ENCODE results near the gene STOX2. TPM values are rescaled to one million over a fixed set of nuclear protein-coding genes. Genes with fewer than 3 reads are reported as not detected.

Gene STOX2
- total and polyA plus RNA-seq, 12 donors: 2.2 to 25.5 (median 13.7) TPM

DNA sequence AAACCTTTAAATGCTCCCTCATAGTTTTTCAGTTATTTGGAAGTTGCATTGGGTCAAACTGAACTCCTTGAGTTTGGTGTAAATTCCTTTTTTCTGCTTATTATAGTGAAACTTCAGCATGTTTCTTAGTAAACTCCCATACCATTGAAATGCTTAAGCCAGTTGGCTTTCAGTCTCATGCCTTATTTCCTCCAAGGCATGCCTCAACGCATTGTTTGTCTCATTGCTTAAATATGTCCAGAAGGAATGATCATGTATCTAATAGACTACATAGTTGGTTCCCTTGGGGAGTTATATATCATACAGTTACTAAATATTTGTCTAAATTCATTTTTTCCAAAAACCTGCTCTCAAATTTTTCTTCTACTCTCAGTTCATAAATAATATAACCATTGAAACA lies 114.0 kb downstream of the STOX2 start:
- ATAC-seq: no peak
- Histone ChIP-seq H3K36me3 (peaks cover 0 to 25% (median 0%) of the 10 kb centered on the region in 9 donors), H3K4me3 (no peak overlapping the region), H3K27ac (peak overlapping the region in 1 of 10 donors; percentile 71), H3K4me1 (peaks cover 0 to 26% (median 7%) of the 10 kb centered on the region in 9 donors), H3K27me3 (no peaks in the 10 kb centered on the region), H3K9me3 (no peaks in the 10 kb centered on the region)
- intact Hi-C loops (cut with DNase I): no loop called here
- DNase-seq: no peak
- WGBS, 2 donors: 62 to 69% methylated on average over 1 of the region's 1 CpG
- TF ChIP-seq, protein P1, sequence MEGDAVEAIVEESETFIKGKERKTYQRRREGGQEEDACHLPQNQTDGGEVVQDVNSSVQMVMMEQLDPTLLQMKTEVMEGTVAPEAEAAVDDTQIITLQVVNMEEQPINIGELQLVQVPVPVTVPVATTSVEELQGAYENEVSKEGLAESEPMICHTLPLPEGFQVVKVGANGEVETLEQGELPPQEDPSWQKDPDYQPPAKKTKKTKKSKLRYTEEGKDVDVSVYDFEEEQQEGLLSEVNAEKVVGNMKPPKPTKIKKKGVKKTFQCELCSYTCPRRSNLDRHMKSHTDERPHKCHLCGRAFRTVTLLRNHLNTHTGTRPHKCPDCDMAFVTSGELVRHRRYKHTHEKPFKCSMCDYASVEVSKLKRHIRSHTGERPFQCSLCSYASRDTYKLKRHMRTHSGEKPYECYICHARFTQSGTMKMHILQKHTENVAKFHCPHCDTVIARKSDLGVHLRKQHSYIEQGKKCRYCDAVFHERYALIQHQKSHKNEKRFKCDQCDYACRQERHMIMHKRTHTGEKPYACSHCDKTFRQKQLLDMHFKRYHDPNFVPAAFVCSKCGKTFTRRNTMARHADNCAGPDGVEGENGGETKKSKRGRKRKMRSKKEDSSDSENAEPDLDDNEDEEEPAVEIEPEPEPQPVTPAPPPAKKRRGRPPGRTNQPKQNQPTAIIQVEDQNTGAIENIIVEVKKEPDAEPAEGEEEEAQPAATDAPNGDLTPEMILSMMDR (IDR thresholded peaks at IDR 0.05): no peak

DNA sequence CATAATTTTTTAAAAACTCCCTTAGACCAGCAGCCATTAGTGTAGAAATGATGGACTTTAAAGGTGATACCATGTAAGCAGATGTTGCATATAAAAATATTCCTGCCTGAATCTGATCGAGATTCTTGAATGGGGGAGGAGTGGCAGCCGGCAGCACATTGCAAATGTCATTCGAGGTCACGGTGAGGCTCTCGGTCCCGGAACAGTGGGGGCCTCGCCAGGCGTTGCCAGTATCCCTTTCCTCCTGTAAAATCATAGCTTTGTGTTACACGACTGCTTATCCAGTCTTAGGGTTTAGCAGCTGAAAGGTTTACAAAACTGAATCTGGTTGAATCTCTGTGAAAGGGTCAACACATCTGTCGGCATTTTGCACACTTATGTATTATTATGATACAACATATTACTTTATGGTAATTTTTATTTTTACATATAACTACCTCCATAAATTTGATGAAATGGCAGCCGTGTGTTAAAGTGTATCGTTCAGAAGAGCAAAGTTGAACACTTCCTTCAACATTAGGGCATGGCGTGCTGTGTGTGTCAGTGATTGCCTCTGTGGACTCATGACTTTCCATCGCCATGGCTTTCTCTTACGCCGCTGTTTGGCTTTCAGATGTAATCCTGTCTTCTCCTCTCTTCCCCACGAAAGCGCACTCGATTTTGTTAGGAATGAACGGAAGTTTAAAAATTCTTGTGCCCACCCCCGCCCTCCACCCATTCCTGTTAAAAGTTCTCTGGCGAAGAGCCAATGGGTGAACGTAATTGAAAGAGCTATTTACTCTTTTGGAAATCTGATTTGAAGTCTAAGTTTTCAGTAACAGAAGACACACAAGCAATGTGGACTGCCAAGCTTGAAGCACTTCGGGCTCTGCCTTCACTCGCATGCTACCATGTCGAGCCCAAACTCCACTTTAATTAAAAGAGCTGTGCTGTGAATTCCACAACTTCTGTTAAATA lies 114.8 kb downstream of the STOX2 start:
- peak in 1 of 2 donors; percentile 22 for DNase-seq
- H3K4me1 ChIP-seq: peaks cover 0 to 26% (median 7%) of the 10 kb centered on the region in 9 donors
- intact Hi-C loops (cut with DNase I): no loop called here
- peak in 7 of 8 donors; percentile 23 to 62 (median 51) for ATAC-seq
- WGBS, 2 donors: 60% methylated on average over 26 of the region's 26 CpGs
- peak overlapping the region in 7 of 10 donors; percentile 35 to 75 (median 60) for H3K27ac ChIP-seq
- H3K9me3 ChIP-seq: no peaks in the 10 kb centered on the region
- no peaks in the 10 kb centered on the region for H3K27me3 ChIP-seq
- peak overlapping the region in 4 of 10 donors; percentile 9 to 31 (median 19) for H3K4me3 ChIP-seq
- TF ChIP-seq, protein P1 (IDR thresholded peaks at IDR 0.05): no peak
- H3K36me3 ChIP-seq: peaks cover 0 to 25% (median 0%) of the 10 kb centered on the region in 9 donors

DNA sequence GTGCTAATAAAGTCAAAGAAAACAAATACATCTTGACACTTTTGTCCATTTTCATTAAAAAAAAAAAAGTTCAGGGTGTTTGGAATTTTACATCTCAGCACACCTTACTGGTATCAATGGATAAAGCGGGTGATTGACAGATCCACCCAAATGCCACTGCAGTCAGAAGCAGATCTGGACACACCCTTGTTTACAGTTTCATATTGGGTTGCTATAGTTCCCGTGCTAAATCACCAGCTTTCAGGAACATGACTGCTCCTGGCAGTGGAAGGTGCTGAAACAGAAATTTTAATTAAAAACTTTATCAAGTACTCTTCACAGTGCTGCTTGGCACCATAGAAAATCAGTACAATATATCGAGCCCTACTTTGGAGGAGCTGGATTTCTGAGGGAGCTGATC lies 116.3 kb downstream of the STOX2 start:
- H3K9me3 ChIP-seq: no peaks in the 10 kb centered on the region
- peaks cover 0 to 23% (median 0%) of the 10 kb centered on the region in 9 donors for H3K36me3 ChIP-seq
- WGBS, 2 donors: 84 to 85% methylated on average over 3 of the region's 3 CpGs
- intact Hi-C loops (cut with DNase I): no loop called here
- no peaks in the 10 kb centered on the region for H3K27me3 ChIP-seq
- TF ChIP-seq, protein P1 (IDR thresholded peaks at IDR 0.05): no peak
- peaks cover 0 to 26% (median 7%) of the 10 kb centered on the region in 9 donors for H3K4me1 ChIP-seq
- H3K4me3 ChIP-seq: no peak overlapping the region
- no peak for DNase-seq
- peak in 1 of 8 donors; percentile 44 for ATAC-seq
- H3K27ac ChIP-seq: no peak overlapping the region

GRCh38 chr4:184022679-184023383 lies 117.7 kb downstream of the STOX2 start:
- ATAC-seq (no peak), DNase-seq (no peak)
- Histone ChIP-seq H3K4me3 (no peak overlapping the region), H3K27ac (no peak overlapping the region), H3K9me3 (no peaks in the 10 kb centered on the region), H3K36me3 (peaks cover 0 to 9% (median 0%) of the 10 kb centered on the region in 9 donors), H3K4me1 (peaks cover 0 to 26% (median 7%) of the 10 kb centered on the region in 9 donors), H3K27me3 (no peaks in the 10 kb centered on the region)
- WGBS, 2 donors: 83 to 84% methylated on average over 9 of the region's 9 CpGs
- TF ChIP-seq, protein P1 (IDR thresholded peaks at IDR 0.05): no peak
- intact Hi-C loops (cut with DNase I): loop anchor here in 1 of 10 donors (2.0 kb wide), 1 partner anchor 56 kb away; no protein-coding TSS in a partner anchor
